Stimulated activated CD8-positive, alpha-beta memory T cell treated with anti-CD3 and anti-CD28 coated beads, Interleukin-2, amount 100 ng/mL, for 48 hours (primary cell): ENCODE results near the gene FPR3.
"Not testable (repeated sequence)": the region's sequence is repeated elsewhere in the genome, so short reads cannot be mapped to it uniquely, and the experiment has no call there.

Experiments
- DNase-seq, 2 donors: peaks; one replicate each; pipeline ENCODE4 v3.0.0-alpha.2; 2020; ENCODE audit warnings: low read depth in 2 of 2

The FPR3 gene

GRCh38 chr19:51783372-51783771 lies 11.6 kb upstream of the FPR3 start:
- DNase-seq: no peak

- DNase-seq: no peak
These were observed 10.7 kb upstream of the FPR3 start for GRCh38 chr19:51784109-51784785.

- DNase-seq: peak; percentile 14 to 26
These were observed 9.9 kb upstream of the FPR3 start for GRCh38 chr19:51784922-51785690.

- DNase-seq: no peak
These were observed 8.1 kb upstream of the FPR3 start for GRCh38 chr19:51786646-51787494.

- no peak for DNase-seq
These were observed 6.9 kb upstream of the FPR3 start for GRCh38 chr19:51788029-51788428.

GRCh38 chr19:51789061-51789795 lies 5.7 kb upstream of the FPR3 start:
- no peak for DNase-seq

GRCh38 chr19:51792932-51793331 lies 2.0 kb upstream of the FPR3 start:
- DNase-seq: no peak

- no peak for DNase-seq
These were observed 963 bp upstream of the FPR3 start for GRCh38 chr19:51793994-51794393.

- no peak for DNase-seq
These were observed 1.3 kb downstream of the FPR3 start for GRCh38 chr19:51796195-51796679.

- no peak for DNase-seq
These were observed 2.5 kb downstream of the FPR3 start for GRCh38 chr19:51797480-51797879.

GRCh38 chr19:51798062-51798461 lies 3.1 kb downstream of the FPR3 start:
- no peak for DNase-seq

- DNase-seq: no peak
These were observed 4.2 kb downstream of the FPR3 start for GRCh38 chr19:51799034-51799773.

GRCh38 chr19:51799774-51800472 lies 5.0 kb downstream of the FPR3 start:
- DNase-seq: no peak

- no peak for DNase-seq
These were observed 5.7 kb downstream of the FPR3 start for GRCh38 chr19:51800473-51801244.

GRCh38 chr19:51802775-51803174 lies 7.8 kb downstream of the FPR3 start:
- DNase-seq: no peak

- no peak for DNase-seq
These were observed 8.6 kb downstream of the FPR3 start for GRCh38 chr19:51803519-51803918.

- DNase-seq: no peak
These were observed 9.0 kb downstream of the FPR3 start for GRCh38 chr19:51803967-51804366.

GRCh38 chr19:51804789-51805188 lies 9.8 kb downstream of the FPR3 start:
- DNase-seq: not testable (repeated sequence)

- not testable (repeated sequence) for DNase-seq
These were observed 10.4 kb downstream of the FPR3 start for GRCh38 chr19:51805396-51805795.
